ENCODE results near the gene NME8. TPM values are rescaled to one million over a fixed set of nuclear protein-coding genes. Genes with fewer than 3 reads are reported as not detected.

Gene NME8
- total and polyA plus RNA-seq, 2 donors (not counting 3 experiments of a cell fraction or from before 2014, with no cell fraction given), result not detected

DNA sequence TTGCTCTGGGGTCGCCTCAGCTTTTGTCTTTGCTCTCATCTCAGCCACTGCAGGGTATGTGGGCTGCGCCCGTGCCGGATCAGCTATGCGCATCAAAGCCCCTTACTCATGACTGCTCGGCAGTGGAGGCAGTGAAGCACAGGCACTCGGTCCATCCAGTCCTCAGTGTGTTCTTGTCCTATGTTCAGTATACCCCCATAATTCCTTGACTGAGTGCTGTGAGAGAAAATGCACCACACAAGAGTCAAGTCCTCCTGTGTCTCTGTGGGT lies 99.5 kb downstream of the NME8 start:
- FAIRE-seq (no peak), DNase-seq (ENCODE audit: low read depth, low spot score) (no peak)
- Histone ChIP-seq H2AFZ (ENCODE audit: low read depth, low read length) (no peak overlapping the region), H3K9me1 (replicated peaks; ENCODE audit: control insufficient read depth, extremely low read depth, insufficient read depth, low read length) (no peaks in the 10 kb centered on the region), H4K20me1 (replicated peaks; ENCODE audit: control insufficient read depth, extremely low read depth, insufficient read depth, low read length) (no peaks in the 10 kb centered on the region), H3K4me3 (replicated peaks in 1 of 3; ENCODE audit: insufficient read depth in 1 of 3, low read depth in 1 of 3, low read length in 3 of 3) (no peak overlapping the region), H3K27me3 (ENCODE audit: control insufficient read depth in 2 of 2, insufficient read depth in 2 of 2, low read length in 2 of 2) (no peaks in the 10 kb centered on the region), H3K79me2 (ENCODE audit: control insufficient read depth, insufficient read depth, low read length) (no peaks in the 10 kb centered on the region), H3K4me1 (ENCODE audit: control insufficient read depth, extremely low read depth, insufficient read depth, low read length) (no peaks in the 10 kb centered on the region), H3K36me3 (ENCODE audit: control insufficient read depth in 2 of 2, extremely low read depth in 1 of 2, insufficient read depth in 2 of 2, low read length in 2 of 2) (no peaks in the 10 kb centered on the region), H3K9ac (replicated peaks; ENCODE audit: extremely low read depth, insufficient read depth, low read length) (no peak overlapping the region), H3K4me2 (ENCODE audit: insufficient read depth, low read length) (no peak overlapping the region), H3K27ac (ENCODE audit: insufficient read depth, low read depth, low read length) (no peak overlapping the region), H3K9me3 (replicated peaks; ENCODE audit: control insufficient read depth, insufficient read depth, low read length) (no peaks in the 10 kb centered on the region)
- ChIA-PET POLR2A (no interaction called here), CTCF (no interaction called here)
- BruUV-seq (replicated peaks), result no TSS peak
- no peak for TF ChIP-seq POLR2A (IDR thresholded peaks at IDR 0.05; ENCODE audit: low read depth, low read length)
- TF ChIP-seq, protein P1, sequence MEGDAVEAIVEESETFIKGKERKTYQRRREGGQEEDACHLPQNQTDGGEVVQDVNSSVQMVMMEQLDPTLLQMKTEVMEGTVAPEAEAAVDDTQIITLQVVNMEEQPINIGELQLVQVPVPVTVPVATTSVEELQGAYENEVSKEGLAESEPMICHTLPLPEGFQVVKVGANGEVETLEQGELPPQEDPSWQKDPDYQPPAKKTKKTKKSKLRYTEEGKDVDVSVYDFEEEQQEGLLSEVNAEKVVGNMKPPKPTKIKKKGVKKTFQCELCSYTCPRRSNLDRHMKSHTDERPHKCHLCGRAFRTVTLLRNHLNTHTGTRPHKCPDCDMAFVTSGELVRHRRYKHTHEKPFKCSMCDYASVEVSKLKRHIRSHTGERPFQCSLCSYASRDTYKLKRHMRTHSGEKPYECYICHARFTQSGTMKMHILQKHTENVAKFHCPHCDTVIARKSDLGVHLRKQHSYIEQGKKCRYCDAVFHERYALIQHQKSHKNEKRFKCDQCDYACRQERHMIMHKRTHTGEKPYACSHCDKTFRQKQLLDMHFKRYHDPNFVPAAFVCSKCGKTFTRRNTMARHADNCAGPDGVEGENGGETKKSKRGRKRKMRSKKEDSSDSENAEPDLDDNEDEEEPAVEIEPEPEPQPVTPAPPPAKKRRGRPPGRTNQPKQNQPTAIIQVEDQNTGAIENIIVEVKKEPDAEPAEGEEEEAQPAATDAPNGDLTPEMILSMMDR (IDR thresholded peaks at IDR 0.05; ENCODE audit: extremely low read depth in 1 of 2, insufficient read depth in 1 of 2, low read depth in 1 of 2, low read length in 2 of 2), result no peak
- no peak for TF ChIP-seq EZH2 (IDR thresholded peaks at IDR 0.05; ENCODE audit: borderline replicate concordance, low read depth, low read length, severe bottlenecking)
- TF ChIP-seq POLR2AphosphoS5 (IDR thresholded peaks at IDR 0.05; ENCODE audit: insufficient read depth, low read depth, low read length), result no peak
- TF ChIP-seq JUN (IDR thresholded peaks at IDR 0.05; ENCODE audit: borderline replicate concordance, insufficient read depth, insufficient read length, low read depth), result no peak
- no peak for TF ChIP-seq MAX (IDR thresholded peaks at IDR 0.05; ENCODE audit: insufficient read depth, insufficient read length)
- no peak for TF ChIP-seq FOS (IDR thresholded peaks at IDR 0.05; ENCODE audit: borderline replicate concordance, insufficient read depth, low read length)
- no peak for TF ChIP-seq MYC (IDR thresholded peaks at IDR 0.05; ENCODE audit: low read depth, low read length)
- no peak for TF ChIP-seq GATA2 (IDR thresholded peaks at IDR 0.05; ENCODE audit: insufficient read depth, insufficient read length, low read depth, low read length)
- intact Hi-C loops (cut with micrococcal nuclease) (no loop called here), dilution Hi-C loops (cut with MboI; ENCODE audit: extremely low pct_ligation_motif_present, low sequenced_read_pairs) (no loop called here)

Other genes starting within 250 kb of the NME8 start
- gene GPR141, start 164.8 kb upstream of the NME8 start, total RNA-seq, result not detected in 2 replicates
- not detected in 2 replicates for gene GPR141, start 164.8 kb upstream of the NME8 start, polyA plus RNA-seq
- not detected in 2 replicates for gene SFRP4, start 68.2 kb downstream of the NME8 start, total RNA-seq
- gene SFRP4, start 68.2 kb downstream of the NME8 start, polyA plus RNA-seq, result not detected in 2 replicates
- gene EPDR1, start 72.0 kb downstream of the NME8 start, total RNA-seq, result 0.39 and 0.66 TPM in 2 replicates
- gene EPDR1, start 72.0 kb downstream of the NME8 start, polyA plus RNA-seq, result 0.40 and 0.57 TPM in 2 replicates

Measured in endothelial cell of umbilical vein (primary cell).